KOPT-K1 (cell line): ENCODE measurements around the gene PEX16.
A peak's percentile ranks its signal among the peaks of the same experiment; 100 is the strongest.

Experiments
- H3K27ac ChIP-seq: fragments of 200-600 bp; sonication (generic); 2 replicates; pipeline ENCODE4 v1.5.1; 2016; ENCODE audit warnings: antibody characterized with exemption, mild to moderate bottlenecking, low read depth, low read length; ENCODE audit not compliant: poor library complexity, severe bottlenecking
- H3K36me3 ChIP-seq: fragments of 200-600 bp; sonication (generic); 2 replicates; pipeline ENCODE4 v1.5.1; 2017; ENCODE audit warnings: antibody characterized with exemption, mild to moderate bottlenecking, low read length, moderate library complexity; ENCODE audit not compliant: insufficient read depth
- H3K9me3 ChIP-seq: fragments of 200-600 bp; sonication (generic); 2 replicates; pipeline ENCODE4 v1.5.1; 2017; ENCODE audit warnings: antibody characterized with exemption, low read length, mild to moderate bottlenecking; ENCODE audit not compliant: insufficient read depth, poor library complexity, severe bottlenecking

Gene PEX16

GRCh38 chr11:45935349-45936064 is 17.8 kb upstream of the PEX16 start:
- Histone ChIP-seq H3K27ac (no peak overlapping the region), H3K9me3 (no peaks in the 10 kb centered on the region), H3K36me3 (peaks cover 58% of the 10 kb centered on the region)

- no peaks in the 10 kb centered on the region for H3K9me3 ChIP-seq
- peaks cover 58% of the 10 kb centered on the region for H3K36me3 ChIP-seq
- H3K27ac ChIP-seq: no peak overlapping the region
These were observed 17.1 kb upstream of the PEX16 start for GRCh38 chr11:45934580-45935318.

DNA sequence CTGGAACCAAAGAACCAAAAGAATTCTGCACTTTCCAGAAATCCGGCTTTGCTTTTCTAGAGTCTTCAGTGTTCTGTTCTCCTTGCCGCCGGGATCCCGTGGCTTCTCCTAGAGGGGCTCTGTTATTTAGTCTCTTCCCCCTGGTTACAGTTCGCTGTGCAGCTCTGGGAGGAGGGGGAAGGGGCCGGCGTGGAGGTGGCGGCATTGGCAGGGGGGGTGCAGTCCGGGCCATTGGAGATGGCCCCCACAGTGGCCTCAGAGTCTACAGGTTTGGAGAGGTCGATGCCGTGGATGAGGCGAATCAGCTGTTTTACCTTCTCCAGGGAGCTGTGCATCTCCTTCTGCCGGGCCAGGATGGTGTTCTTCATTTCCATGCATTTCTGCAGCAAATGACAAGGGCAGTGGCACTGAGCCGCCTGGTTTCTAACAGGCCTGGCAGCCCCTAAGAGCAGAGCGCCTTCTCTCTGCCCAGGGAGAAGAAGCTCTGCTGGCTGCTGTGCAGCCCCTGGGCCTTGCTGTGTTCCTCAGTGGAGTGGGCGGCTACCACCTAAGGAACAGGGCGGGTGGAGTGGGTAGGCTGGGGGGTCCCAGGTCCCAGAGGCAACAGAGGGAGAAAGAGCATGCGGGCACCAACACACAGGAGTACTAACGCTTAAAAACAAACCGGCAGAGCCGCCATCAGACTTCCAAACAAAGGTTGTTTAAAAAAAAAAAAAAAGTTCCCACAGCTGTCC is 16.3 kb upstream of the PEX16 start:
- Histone ChIP-seq H3K27ac (no peak overlapping the region), H3K36me3 (peaks cover 58% of the 10 kb centered on the region), H3K9me3 (no peaks in the 10 kb centered on the region)

GRCh38 chr11:45933131-45933831 is 15.6 kb upstream of the PEX16 start:
- peaks cover 57% of the 10 kb centered on the region for H3K36me3 ChIP-seq
- no peaks in the 10 kb centered on the region for H3K9me3 ChIP-seq
- no peak overlapping the region for H3K27ac ChIP-seq

- no peaks in the 10 kb centered on the region for H3K9me3 ChIP-seq
- H3K36me3 ChIP-seq: peaks cover 48% of the 10 kb centered on the region
- H3K27ac ChIP-seq: no peak overlapping the region
These were observed 14.5 kb upstream of the PEX16 start for GRCh38 chr11:45932217-45932616.

- Histone ChIP-seq H3K27ac (no peak overlapping the region), H3K9me3 (no peaks in the 10 kb centered on the region), H3K36me3 (peaks cover 44% of the 10 kb centered on the region)
These were observed 14.1 kb upstream of the PEX16 start for GRCh38 chr11:45931739-45932138.

GRCh38 chr11:45930951-45931570 is 13.4 kb upstream of the PEX16 start:
- Histone ChIP-seq H3K9me3 (no peaks in the 10 kb centered on the region), H3K36me3 (peaks cover 37% of the 10 kb centered on the region), H3K27ac (no peak overlapping the region)

DNA sequence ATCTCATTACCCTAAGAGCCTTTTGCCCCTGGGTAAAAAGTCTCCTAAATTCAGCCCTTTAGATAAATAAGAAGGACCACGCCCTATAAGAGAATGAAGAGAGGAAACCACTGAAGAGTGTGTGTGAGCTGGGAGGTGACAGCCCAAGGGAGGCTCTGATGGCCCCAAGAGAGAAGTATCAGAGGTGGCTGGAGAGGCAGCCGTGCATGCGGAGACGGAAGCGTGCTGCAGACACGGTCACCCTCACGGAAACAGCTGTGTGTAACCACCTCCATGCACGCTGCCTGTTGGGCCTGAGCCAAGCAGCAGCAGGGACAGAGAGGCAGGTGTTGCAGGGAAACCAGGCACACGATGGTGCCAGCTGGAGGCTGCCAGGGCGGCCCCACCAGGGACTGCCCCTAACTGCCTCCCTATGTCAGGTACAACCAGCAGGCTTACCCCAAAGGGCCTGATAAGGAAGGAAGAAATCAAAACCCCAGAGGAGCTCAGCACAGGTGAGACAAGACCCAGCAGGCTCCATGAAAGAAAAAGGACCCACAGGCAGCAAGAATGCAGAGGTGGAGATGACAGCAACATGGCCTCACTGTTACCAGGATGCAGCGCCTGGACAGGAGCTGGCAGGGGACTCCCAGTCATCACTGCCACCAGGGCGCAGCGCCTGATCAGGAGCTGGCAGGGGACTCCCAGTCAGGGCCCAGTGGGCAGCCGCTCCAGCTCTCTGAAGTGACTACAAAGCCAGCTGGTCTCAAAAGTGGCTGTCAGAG is 12.5 kb upstream of the PEX16 start:
- Histone ChIP-seq H3K27ac (no peak overlapping the region), H3K9me3 (no peaks in the 10 kb centered on the region), H3K36me3 (peaks cover 29% of the 10 kb centered on the region)

DNA sequence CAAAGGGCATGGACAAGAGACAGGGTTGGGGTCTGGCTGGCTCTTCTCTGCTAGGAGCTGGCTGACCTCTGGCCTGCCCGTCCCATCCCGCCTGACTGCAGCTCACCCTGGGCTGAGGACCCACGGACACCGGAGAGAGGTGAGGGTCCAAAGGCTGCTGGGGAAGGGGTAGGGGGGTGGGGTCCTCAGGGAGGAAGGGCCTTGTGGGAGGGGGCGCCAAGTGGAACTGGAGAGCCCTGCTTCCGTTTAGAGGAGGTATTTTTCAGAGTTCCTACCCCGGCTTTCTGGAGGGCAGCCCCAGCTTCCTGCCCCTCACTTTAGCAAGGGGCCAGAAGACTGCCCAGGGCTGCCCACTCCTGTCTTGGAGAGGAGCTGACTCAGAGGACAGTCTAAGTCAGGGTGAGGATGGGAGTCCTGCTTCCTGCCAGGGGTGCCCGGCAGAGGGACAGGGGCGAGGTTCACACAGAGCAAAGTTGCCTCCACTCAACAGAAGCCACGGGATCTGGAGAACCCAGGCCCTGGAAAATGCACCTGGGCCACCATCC is 11.9 kb upstream of the PEX16 start:
- H3K27ac ChIP-seq: no peak overlapping the region
- H3K9me3 ChIP-seq: no peaks in the 10 kb centered on the region
- peaks cover 22% of the 10 kb centered on the region for H3K36me3 ChIP-seq

- Histone ChIP-seq H3K9me3 (no peaks in the 10 kb centered on the region), H3K36me3 (peaks cover 13% of the 10 kb centered on the region), H3K27ac (no peak overlapping the region)
These were observed 11.0 kb upstream of the PEX16 start for GRCh38 chr11:45928535-45929215.

DNA sequence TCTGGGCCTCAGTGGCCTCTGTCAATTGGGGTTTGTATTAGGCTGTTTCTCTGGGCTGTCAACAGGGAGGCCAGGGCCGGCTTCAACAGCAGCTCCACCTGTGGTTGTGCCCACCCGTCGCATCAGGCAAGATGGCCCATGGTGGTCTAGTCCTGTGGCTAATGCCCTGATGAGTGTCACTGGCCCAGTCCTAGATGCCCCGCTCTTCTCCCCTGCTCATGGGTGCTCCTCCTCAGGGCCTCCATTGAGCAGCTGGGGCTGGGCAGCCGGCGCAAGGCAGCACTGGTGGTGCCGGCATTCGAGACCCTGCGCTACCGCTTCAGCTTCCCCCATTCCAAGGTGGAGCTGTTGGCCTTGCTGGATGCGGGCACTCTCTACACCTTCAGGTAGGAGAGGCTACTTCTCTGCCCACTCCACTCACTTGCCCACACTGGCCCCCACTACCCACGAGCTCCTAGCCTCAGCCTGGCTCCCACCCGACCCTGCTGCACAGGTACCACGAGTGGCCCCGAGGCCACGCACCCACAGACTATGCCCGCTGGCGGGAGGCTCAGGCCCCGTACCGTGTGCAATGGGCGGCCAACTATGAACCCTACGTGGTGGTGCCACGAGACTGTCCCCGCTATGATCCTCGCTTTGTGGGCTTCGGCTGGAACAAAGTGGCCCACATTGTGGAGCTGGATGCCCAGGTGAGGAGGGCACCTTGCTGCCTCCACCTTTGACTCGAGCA is 10.2 kb upstream of the PEX16 start:
- peaks cover 6% of the 10 kb centered on the region; the same call in 1 of the 2 replicates for H3K36me3 ChIP-seq
- H3K9me3 ChIP-seq: no peaks in the 10 kb centered on the region
- no peak overlapping the region for H3K27ac ChIP-seq

DNA sequence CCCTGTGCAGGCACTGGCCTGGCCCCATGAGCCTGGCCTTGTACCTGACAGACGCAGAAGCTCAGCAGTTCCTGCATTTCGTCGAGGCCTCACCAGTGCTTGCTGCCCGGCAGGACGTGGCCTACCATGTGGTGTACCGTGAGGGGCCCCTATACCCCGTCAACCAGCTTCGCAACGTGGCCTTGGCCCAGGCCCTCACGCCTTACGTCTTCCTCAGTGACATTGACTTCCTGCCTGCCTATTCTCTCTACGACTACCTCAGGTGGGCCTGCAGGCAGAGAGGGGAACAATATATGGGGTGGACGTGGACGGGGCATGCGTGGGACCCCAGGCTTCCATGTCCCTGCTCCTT is 9.6 kb upstream of the PEX16 start:
- Histone ChIP-seq H3K9me3 (no peaks in the 10 kb centered on the region), H3K27ac (peak overlapping the region; percentile 20), H3K36me3 (peaks cover 5% of the 10 kb centered on the region; the same call in 1 of the 2 replicates)
